Stimulated activated CD8-positive, alpha-beta memory T cell treated with anti-CD3 and anti-CD28 coated beads, Interleukin-7, amount 100 ng/mL, for 1 hour (primary cell): ENCODE results near the gene DAD1.

Experiments used
- DNase-seq, 2 donors: peaks; one replicate each; pipeline ENCODE4 v3.0.0-alpha.2; 2020; ENCODE audit warnings: low read depth in 2 of 2

The DAD1 gene

DNA sequence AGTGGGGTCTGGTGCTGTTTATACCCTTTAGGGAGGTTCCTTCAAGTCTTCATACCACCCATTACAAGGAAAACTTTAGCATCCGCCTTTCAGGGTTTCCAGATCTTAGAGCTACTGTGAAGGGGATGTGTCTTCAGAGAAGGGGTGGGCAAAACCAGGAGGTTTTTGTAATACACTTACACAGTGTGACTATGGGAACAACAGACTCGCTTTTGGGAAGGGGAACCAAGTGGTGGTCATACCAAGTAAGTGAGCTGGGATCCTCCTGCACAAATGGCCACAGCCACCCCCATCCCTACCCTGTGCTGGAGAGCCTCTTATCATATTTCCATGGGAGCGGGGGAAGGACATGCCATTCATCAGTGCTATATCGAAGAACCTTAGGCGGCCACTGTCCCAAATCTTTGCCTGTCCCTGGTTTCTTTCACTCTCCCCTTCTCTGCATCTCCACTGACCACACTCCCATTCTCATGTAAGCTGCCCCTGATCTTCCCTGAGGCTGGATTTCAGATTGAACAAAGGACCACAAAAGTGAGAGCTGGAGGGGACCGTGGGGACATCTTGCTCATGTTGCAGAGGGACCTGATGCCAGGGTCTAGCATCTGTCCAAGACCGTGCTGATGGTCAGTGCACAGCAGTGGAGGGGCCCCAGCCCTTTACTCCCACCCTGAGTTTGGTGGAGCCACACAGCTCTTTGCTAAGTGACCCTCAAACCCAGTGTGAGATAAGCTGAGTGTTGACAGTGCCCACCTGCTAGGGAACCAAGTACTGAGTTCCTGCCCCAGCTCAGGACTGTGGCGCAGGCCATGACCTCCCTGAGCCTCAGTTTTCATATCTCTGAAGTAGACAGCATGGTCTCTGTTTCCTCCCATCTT lies 51.4 kb downstream of the DAD1 start:
- DNase-seq, result no peak

DNA sequence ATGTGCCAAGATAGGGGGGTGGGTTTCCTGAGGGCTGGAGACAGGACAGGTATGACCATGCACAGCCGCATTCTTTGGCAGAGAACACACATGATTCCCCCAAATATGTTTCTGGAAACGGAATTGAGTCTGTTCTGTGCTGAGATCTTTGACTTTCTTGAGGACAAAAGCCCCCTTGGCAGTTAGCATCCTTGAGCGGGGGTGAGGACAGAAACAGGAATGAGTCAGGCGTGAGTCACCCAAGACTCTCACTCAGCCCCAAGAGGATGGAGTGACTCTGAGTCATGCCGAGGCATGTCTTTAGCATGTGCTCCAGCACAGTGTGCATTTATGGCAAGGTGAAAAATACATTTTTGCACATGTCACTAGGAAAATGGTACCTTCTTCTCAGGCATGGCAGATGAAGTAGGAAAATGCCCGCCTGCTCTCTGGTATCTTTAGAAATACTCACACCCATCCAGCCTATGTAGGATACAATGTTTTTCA lies 52.1 kb downstream of the DAD1 start:
- peak; percentile 47 to 57 for DNase-seq

DNA sequence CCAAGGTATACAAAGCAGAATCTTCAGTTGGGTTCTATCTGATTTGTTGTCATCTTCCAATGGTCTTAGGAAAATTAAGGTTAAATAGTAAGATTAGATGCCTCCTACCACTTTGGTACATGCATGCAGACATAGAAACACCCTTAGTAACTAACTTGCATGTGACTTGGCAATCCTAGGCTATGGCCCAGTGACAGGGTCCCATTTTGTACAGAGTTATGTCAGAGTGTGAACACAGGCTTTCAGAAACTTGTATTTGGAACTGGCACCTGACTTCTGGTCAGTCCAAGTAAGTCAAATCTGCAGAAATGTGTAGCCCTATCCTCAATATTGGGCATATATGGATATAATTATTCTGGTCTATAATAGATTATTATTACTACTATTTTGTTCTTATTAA lies 53.1 kb downstream of the DAD1 start:
- DNase-seq, result no peak

DNA sequence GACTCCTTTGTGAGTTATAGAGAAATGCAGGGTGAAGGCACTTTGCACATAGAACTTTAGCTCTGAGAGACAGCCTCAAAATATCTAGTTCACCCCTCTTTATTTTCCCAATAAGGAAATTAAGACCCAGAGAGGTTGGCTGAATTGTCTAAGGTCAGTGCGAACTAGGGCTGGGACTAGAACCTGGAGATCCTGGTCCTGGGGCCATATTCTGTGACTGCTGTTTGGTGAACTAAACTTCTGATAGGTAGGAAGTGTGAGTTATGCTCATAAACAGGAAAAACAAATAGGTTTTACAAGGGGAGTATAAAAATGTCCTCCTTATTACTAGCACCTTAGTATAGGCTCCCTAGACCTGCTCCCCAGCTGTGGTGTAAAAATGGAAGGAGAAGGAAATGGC lies 53.9 kb downstream of the DAD1 start:
- DNase-seq, result no peak

DNA sequence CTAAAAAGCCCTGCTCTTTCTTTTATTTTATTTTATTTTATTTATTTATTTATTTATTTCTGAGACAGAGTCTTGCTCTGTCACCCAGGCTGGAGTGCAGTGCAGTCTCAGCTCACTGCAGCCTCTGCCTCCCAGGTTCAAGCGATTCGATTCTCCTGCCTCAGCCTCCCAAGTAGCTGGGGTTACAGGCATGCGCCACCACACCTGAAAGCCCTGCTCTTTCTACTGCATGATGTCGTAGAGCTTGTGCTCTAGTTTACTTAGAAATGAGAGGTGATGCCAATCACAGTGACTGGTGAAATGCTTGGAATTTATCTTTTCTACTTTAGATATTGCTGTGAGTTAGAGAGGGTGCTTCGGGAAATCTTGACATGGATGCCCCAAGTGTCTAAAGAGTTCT lies 54.5 kb downstream of the DAD1 start:
- DNase-seq, result no peak

DNA sequence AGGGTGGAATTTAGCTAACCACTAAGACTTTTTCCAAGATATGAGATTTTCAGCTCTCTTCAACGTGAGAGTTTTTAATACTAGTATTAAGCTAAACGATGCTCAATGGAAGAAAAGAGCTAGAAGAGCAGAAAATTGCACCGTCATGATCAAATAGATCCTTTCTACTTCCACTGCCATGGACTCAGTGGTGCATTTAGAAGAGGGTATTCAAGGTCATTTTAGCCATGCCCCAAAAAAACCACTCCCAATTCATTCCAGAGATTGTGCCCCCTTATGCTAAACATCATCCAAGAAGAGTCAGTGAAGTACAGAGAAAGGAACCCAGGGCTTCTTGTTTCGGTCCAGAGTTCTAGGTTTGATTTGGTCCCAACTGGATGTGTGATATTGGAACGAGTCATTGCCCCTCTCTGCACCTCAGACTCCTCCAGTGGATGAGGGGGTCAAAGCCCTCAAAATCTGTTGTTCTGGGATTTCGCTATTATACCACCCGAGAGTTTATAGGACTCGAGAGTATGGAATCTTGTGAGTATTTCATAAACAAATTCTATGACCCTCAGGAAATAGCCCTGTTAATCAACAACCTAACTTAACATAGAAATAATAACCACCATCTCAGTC lies 55.2 kb downstream of the DAD1 start:
- no peak for DNase-seq

DNA sequence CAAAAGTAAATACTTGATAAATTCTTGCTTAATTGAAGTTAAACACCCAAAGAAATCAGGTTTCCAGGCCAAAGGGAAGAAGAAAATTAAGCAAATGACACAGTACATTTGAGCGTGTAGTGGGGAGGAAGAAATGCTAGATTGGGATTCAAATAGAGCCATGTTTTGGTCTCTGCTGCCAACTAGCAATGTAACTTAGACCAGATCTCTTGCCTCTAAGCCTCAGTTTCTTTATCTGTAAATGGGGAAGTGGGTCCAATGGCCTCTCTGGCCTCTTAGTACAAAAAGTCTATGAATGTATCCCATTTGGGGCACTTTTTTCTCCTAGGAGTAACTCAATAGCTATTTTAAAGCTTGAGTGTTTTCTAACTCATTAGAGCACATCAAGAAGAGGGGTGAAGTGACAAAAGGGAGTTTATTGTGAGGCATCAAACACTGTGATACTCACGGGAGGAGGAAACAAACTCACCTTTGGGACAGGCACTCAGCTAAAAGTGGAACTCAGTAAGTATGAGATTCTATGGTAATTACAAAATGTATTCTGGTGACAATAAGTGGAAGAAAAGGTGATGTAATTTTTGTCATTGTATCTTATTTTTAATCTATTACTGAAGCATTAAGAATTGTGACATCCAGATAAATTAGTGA lies 55.8 kb downstream of the DAD1 start:
- DNase-seq, result no peak

DNA sequence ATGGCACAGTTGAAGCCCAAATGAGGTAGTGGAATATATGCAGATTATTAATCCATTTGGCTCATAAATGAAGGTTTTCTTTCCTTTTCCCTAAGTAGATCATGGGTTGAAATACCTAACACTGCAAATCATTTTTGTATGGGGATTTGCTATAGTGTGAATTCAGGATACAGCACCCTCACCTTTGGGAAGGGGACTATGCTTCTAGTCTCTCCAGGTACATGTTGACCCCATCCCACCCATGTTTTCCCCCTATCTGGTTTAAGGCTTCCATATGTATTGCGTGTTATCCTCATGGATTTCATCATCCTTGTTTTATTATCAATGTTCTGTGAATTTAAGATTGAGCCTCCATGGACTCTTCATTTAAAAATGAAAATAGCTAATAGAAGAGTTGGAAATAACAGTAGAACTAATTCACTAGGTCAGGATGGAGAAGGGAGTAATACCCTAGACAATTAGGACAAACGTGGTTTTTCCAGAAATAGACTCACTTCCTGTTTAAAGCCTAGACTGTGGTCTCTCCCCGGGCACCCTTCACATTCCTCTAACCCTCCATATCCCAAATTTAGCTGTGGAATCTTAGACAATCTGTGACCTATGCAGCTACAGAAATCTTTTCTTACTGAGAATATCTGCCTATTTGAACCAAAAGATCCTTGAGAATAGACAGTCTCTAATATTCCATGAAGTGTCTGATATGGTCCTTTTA lies 56.5 kb downstream of the DAD1 start:
- no peak for DNase-seq

DNA sequence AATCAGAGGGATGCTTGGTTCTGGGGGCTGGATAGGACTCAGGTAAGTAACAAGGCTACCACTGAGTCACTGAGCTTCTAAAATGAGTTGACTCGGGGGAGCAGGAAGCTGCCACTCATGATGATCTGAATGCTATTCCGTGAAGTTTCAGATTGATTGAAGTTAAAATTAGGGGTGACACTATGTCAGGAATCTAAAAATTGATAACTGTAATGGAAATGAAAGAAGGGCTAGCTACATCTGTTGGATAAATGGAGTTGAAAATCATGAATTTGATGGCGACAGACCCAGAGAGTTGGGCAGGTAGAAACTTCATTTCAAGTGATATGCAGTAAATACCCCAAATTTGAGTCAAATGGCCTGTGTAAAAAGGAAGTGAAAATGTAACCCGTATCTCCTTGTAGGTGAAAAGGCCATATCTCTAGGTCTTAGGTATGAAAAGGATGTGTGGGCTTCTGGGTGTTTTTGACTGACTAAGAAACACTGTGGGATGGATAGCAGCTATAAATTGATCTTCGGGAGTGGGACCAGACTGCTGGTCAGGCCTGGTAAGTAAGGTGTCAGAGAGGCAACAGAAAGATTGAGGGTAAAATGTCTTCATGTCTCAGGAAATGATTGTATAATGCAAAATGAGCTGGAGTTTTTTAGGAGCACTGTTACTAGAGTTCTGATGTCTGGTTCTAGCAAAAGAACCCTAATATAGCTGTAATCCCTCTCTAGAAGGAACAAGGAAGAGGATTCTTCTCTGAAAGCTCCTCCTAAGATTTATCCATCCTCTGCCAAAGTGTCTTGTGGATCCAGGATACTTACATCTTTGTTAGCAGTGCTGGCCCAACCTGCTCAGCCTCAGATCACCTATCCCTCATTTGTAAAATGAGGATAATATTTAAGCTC lies 57.3 kb downstream of the DAD1 start:
- DNase-seq, result no peak

DNA sequence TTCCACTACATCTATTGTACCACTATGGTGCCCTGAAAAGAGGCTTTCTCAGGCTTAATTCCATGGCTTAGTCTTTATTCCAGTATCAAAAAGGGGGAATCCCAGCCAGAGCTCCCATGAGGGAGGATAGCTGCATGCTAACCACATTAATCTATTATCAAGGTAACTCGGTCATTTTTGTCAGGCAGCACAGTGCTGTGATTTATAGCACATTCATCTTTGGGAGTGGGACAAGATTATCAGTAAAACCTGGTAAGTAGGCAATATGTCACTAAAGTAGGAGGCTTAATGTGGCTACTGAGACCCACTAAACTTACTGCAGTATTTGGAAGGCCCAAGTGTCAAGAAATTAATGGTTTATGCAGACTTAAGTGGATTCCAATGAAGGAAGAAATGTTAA lies 58.9 kb downstream of the DAD1 start:
- DNase-seq, result no peak

DNA sequence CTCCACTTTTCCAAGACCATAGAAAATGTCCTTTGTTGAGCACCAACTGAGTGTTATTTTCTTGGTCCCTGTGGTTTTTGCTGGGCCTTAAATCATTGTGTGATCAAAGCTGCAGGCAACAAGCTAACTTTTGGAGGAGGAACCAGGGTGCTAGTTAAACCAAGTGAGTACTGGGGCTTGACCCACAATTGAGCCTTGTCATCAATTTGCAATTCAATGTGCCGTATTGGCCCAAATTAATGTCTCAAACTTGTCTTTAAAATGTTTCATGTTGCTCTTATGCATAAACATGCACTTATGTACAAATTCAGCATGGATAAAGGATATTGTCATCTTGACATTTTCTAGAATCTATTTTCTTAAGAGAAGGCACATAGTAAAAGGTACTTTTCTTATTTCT lies 62.3 kb downstream of the DAD1 start:
- no peak for DNase-seq

DNA sequence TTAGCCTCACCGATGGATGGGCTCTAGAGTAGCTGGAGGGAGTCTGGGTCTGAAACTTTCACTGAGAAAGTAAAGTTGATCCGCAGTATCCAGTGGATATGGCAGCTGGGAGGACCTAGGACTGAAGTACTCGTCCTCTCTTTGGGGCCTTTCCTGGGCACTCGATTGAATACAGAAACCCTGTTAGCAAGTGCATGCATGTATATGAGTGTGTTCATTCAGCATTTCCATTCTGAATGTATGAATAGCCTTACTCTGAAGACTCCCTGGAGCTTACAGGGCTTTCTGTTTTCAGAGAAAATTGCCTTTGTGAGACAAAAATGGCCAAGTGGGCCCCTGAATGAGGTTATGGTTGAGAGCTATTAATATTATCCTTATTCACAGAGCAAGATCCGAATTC lies 62.8 kb downstream of the DAD1 start:
- no peak for DNase-seq

DNA sequence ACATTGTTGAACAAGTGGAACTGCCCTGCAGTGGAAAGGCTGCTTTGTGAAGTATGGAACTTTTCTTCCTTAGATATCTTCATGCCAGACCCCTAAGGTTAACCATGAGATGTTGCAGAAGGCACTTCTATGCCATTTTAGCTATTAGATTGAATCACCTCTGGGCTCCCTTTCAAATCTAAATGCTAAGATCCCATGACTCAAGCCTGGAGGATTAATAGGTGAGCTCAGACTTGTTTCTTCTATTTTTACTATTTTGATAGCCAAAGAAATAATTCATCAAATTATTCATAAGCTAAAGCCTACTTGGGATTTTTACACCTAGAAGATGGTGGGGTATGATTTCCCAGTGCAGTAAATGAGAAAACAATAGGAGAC lies 64.3 kb downstream of the DAD1 start:
- DNase-seq, result no peak

DNA sequence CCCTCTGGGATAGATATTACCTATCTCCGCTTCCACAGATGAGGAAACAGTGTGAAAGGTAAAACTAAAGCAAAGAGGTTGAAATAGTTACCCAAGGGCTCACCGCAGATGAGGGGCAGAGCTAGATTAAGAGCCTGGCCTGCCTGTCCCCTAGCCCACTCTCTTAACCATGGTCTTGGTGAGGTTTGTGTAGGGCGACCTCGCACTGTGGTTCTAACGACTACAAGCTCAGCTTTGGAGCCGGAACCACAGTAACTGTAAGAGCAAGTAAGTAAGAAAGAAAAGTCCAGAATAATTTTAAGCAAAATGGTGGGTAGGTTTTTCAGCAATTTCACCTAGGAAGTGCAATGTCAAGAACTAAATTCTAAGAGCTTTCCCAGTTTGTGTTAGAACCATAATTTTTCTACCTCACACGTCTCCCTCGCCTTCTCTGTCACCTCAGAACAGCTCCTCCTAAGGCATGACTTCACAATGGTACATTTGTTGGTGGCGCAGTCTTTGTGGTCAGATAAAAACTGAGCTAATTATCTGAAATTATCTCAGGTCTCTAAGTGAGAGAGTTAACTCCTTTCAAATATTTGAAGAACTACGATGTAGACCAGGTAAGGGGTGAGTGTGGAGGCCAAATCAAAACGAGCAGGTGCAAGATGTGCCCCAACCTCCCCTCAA lies 64.8 kb downstream of the DAD1 start:
- DNase-seq, result no peak

DNA sequence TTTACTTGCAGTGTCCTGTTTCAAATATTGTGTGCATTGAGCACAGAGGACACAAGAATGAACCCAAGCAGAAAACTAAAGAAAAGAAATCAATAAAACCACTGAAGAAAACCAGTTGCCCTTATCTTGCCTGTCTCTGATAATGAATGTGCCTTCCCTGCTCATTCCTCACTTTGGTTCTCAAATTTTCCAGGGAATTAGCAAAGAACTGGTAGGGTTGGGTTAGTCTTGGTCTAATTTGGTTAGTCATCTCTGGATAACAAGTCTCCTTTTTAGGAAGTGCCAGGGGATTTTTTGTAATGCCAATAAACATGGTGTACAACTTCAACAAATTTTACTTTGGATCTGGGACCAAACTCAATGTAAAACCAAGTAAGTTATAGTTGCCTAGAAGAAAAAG lies 65.7 kb downstream of the DAD1 start:
- no peak for DNase-seq

DNA sequence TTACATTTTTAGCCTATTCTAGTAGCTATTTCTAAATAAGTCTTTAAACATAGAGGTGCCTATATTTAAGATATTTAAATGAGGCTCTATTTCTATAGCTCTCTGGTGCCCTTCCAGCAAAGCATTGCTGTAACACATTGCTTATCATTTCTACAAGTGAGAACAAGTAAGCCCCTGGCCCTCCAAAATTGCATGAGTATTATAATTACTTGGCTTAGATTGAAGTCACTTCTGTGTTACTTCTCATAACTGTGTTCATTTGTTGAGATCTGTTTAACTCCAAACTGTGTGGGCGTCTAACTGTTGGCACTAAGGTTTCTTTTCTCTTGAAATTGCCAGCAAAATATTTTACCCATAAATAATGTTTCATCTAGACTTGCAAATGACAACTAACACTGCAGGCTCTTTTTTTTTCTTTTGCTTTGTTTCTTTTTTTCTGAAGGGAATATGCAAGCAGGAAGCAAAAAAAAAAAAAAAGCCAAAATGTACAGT lies 66.5 kb downstream of the DAD1 start:
- no peak for DNase-seq

DNA sequence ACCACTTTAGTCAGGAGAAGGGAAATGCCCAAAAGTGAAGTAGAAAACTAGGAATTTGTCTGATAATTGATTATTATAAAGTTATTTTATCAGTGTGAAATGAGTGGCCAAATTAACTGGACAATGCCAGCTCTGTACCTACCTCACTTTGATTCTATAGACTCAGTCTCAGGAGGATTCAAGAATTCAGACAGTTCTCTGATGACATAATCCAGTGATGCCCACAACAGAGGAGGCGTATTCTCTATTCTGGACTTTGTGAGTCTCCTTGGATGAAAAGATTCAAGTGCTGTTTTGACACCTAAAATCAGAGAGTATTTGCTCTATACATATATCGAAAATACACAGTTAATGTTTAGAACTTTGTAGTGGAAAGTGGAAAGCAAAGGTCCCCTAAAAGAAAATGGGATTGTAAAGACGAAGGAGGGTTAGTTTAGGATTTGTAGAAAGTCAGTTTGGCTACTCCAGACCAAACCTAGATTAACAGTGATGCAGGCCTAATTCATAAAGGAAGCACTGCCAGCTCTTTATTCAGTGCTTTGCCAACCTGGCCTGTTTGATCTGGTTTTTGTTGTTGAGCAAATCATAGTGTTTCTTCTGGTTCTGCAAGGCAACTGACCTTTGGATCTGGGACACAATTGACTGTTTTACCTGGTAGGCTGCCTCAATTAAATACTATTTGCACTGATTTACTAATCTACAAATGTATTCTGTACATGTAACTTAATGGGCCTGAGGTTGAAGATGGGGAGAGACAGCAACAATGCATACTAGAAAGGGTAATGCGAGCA lies 67.4 kb downstream of the DAD1 start:
- DNase-seq, result no peak

DNA sequence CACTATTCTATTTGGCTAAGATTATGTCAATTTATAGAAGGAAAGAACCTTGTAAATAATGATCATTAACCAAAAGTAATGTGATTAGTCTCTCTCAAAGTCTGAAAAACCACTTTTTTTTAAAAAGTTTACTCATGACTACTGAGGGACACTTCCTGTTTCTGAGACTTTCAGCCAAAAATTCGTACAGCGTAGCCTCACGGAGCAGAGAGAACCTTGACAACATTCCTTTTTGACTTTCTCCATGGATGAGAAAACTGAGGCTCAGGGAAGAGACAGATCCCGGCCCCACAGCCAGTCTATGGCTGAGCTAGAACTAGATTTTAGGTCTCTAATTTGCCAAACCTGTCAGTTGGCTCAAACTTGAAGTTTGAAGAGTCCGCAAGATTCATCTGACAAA lies 68.2 kb downstream of the DAD1 start:
- DNase-seq, result no peak

DNA sequence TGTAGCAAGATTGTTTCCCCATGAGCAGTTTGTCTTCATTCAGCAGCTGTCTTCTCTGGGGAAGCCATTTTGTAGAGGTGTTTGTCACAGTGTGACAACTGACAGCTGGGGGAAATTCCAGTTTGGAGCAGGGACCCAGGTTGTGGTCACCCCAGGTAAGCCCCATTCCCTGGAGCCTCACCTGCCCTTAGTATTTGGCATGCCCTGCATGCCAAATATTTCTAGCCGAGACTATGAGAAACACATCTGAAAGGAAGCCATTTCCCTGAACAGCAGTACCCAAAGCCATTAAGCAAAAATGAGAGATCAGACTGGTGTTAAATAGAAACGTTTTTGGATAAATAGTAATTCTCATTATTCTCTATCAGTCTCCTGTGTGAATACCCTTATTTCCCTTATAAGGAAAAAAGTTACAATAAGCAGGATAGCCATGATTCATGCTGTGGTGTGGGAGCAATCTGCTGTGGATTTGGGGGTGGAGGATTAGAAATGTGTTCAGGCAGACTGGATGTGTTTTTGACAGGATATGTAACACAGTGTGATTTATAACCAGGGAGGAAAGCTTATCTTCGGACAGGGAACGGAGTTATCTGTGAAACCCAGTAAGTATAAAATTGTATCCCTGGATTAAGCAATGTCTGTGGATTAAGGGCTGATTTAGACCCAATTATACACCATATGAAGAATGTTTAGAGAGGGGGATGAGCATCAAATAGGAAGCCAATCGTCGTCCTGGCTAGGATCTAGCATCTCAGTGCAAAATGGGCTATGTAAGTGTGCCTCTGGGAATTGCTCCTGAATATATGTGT lies 68.9 kb downstream of the DAD1 start:
- DNase-seq, result no peak
